Erythroblast (primary cell): ENCODE measurements around the gene TFAP2D.

Source experiments
- GATA1 ChIP-seq: IDR thresholded peaks from 2 replicates; pipeline ENCODE4 v1.6.1; 2011; ENCODE audit warnings: low read depth, mild to moderate bottlenecking, control low read depth, low read length, moderate library complexity
- POLR2A ChIP-seq: IDR thresholded peaks from 2 replicates; pipeline ENCODE4 v1.6.1; 2011; ENCODE audit warnings: mild to moderate bottlenecking, low read length

- no peak for TF ChIP-seq POLR2A
- no peak for TF ChIP-seq GATA1
Observed at GRCh38 chr6:50712291-50712690, 1.0 kb upstream of the TFAP2D start.
